Endothelial cell of umbilical vein (primary cell): ENCODE data around the gene SERINC2. TPM values are rescaled to one million over a fixed set of nuclear protein-coding genes. Genes with fewer than 3 reads are reported as not detected.

Experiments
- BruUV-seq: library from RNA; stranded (reverse); fragments of 400-500 nt; replicated peaks from 2 replicates; lab custom pipeline; 2021; lab: Mats Ljungman, UMichigan
- CTCF ChIA-PET: fragments of 300-600, 350-600 bp; sonication (Branson Sonifier 250); formaldehyde crosslinking; loops from one replicate; lab custom pipeline; 2021; ENCODE audit warnings: antibody characterized with exemption, inconsistent platforms; lab: Charles Lee
- POLR2A ChIA-PET: fragments of 300-600, 350-600 bp; sonication (Branson Sonifier 250); formaldehyde crosslinking; loops from one replicate; lab custom pipeline; 2021; ENCODE audit warnings: antibody characterized with exemption, inconsistent platforms; lab: Charles Lee
- DNase-seq: peaks from one replicate; pipeline ENCODE4 v3.0.0-alpha.2; 2011; ENCODE audit warnings: low read depth, low spot score
- FAIRE-seq: peaks from 2 replicates; lab custom pipeline; 2011; peaks lifted over from hg19 to GRCh38; lab: Jason Lieb, UNC
- H2AFZ ChIP-seq: 2 replicates; pipeline ENCODE4 v1.6.0; 2012; ENCODE audit warnings: low read depth, low read length, control low read depth, inconsistent platforms
- H3K27ac ChIP-seq: 2 replicates; pipeline ENCODE4 v1.5.1; 2011; ENCODE audit warnings: low read depth, mild to moderate bottlenecking, control low read depth, low read length, moderate library complexity; ENCODE audit not compliant: insufficient read depth
- H3K27me3 ChIP-seq, 2 experiments: 2 replicates each; pipeline versions ENCODE4 v1.6.0 to v1.6.1; 2011; ENCODE audit warnings: low read length in 2 of 2, mixed read lengths in 1 of 2; ENCODE audit not compliant: control insufficient read depth in 2 of 2, insufficient read depth in 2 of 2
- H3K36me3 ChIP-seq, 2 experiments: 2 replicates in 1 of 2; 3 replicates in 1 of 2; pipeline ENCODE4 v1.5.1; 2011; ENCODE audit warnings: low read length in 2 of 2, mild to moderate bottlenecking in 1 of 2, moderate library complexity in 1 of 2; ENCODE audit not compliant: control insufficient read depth in 2 of 2, insufficient read depth in 2 of 2; ENCODE audit errors: extremely low read depth in 1 of 2
- H3K4me1 ChIP-seq: 3 replicates; pipeline ENCODE4 v1.5.1; 2011; ENCODE audit warnings: mild to moderate bottlenecking, low read length; ENCODE audit not compliant: control insufficient read depth, insufficient read depth; ENCODE audit errors: extremely low read depth
- H3K4me2 ChIP-seq: 2 replicates; pipeline ENCODE4 v1.6.1; 2011; ENCODE audit warnings: low read length, control low read depth, mixed read lengths; ENCODE audit not compliant: insufficient read depth
- H3K4me3 ChIP-seq, 3 experiments: fragments of 200-600 bp in 1 of 3; sonication (generic), shearing (Covaris generic) in 1 of 3; replicated peaks in 1 of 3; 2 replicates each; pipeline ENCODE4 v1.5.1; 2011 to 2016; ENCODE audit warnings: control low read depth in 3 of 3, low read length in 3 of 3, mild to moderate bottlenecking in 2 of 3, inconsistent platforms in 1 of 3, low read depth in 1 of 3, moderate library complexity in 1 of 3; ENCODE audit not compliant: insufficient read depth in 1 of 3
- H3K79me2 ChIP-seq: 2 replicates; pipeline ENCODE4 v1.6.0; 2012; ENCODE audit warnings: low read length, inconsistent platforms; ENCODE audit not compliant: control insufficient read depth, insufficient read depth
- H3K9ac ChIP-seq: replicated peaks from 2 replicates; pipeline ENCODE3; 2011; ENCODE audit warnings: low read length, control low read depth; ENCODE audit not compliant: insufficient read depth; ENCODE audit errors: extremely low read depth
- H3K9me1 ChIP-seq: replicated peaks from 3 replicates; pipeline ENCODE4 v1.6.0; 2011; ENCODE audit warnings: mild to moderate bottlenecking, low read length; ENCODE audit not compliant: control insufficient read depth, insufficient read depth; ENCODE audit errors: extremely low read depth
- H3K9me3 ChIP-seq: replicated peaks from 2 replicates; pipeline ENCODE4 v1.5.1; 2012; ENCODE audit warnings: low read length, inconsistent platforms; ENCODE audit not compliant: control insufficient read depth, insufficient read depth
- H4K20me1 ChIP-seq: replicated peaks from 2 replicates; pipeline ENCODE3; 2011; ENCODE audit warnings: mild to moderate bottlenecking, low read length; ENCODE audit not compliant: control insufficient read depth, insufficient read depth; ENCODE audit errors: extremely low read depth
- EZH2 ChIP-seq: IDR thresholded peaks from 2 replicates; pipeline ENCODE4 v1.6.1; 2012; ENCODE audit warnings: borderline replicate concordance, low read depth, mild to moderate bottlenecking, moderate library complexity, low read length, inconsistent platforms; ENCODE audit not compliant: severe bottlenecking
- FOS ChIP-seq: IDR thresholded peaks from 2 replicates; pipeline ENCODE4 v1.6.1; 2011; ENCODE audit warnings: mild to moderate bottlenecking, low read length, moderate library complexity, borderline replicate concordance; ENCODE audit not compliant: insufficient read depth
- GATA2 ChIP-seq: IDR thresholded peaks from 2 replicates; pipeline ENCODE4 v1.7.0; 2011; ENCODE audit warnings: low read depth, mild to moderate bottlenecking, moderate library complexity, mixed read lengths, low read length; ENCODE audit not compliant: insufficient read length, insufficient read depth
- JUN ChIP-seq: IDR thresholded peaks from 2 replicates; pipeline ENCODE4 v1.6.1; 2011; ENCODE audit warnings: borderline replicate concordance, low read depth; ENCODE audit not compliant: insufficient read length, insufficient read depth
- MAX ChIP-seq: IDR thresholded peaks from 2 replicates; pipeline ENCODE4 v1.6.1; 2011; ENCODE audit not compliant: insufficient read depth, insufficient read length
- MYC ChIP-seq: IDR thresholded peaks from one replicate; pipeline ENCODE4 v1.6.1; 2011; ENCODE audit warnings: mild to moderate bottlenecking, low read depth, low read length
- POLR2A ChIP-seq: IDR thresholded peaks from 2 replicates; pipeline ENCODE4 v1.6.1; 2012; ENCODE audit warnings: low read depth, mild to moderate bottlenecking, control low read depth, low read length
- POLR2AphosphoS5 ChIP-seq: IDR thresholded peaks from 2 replicates; pipeline ENCODE4 v1.6.1; 2012; ENCODE audit warnings: low read depth, mild to moderate bottlenecking, control low read depth, low read length, moderate library complexity; ENCODE audit not compliant: insufficient read depth
- dilution Hi-C: fragments of 300-500 bp; cut with MboI; formaldehyde crosslinking; loops from one replicate; pipeline ENCODE4 v1.15.0; 2019; ENCODE audit warnings: low sequenced_read_pairs; ENCODE audit not compliant: extremely low pct_ligation_motif_present
- intact Hi-C: fragments of 100-400 bp; cut with micrococcal nuclease; formaldehyde crosslinking; loops from one replicate; pipeline ENCODE4 v1.10.0; 2022
- polyA plus RNA-seq, 4 experiments: library from polyadenylated mRNA; depleted of rRNA in 3 of 4; stranded (reverse) in 3 of 4; unstranded in 1 of 4; fragments of >200 nt; gene quantifications; 2 replicates each; pipeline versions ENCODE4 v1.2.1 to v1.2.3, GENCODE V29; 2011 to 2012; ENCODE audit warnings: missing spikeins in 1 of 4
- total RNA-seq: library from RNA; stranded (reverse); gene quantifications from 2 replicates; pipeline ENCODE4 v1.2.3, GENCODE V29; 2021
- TF ChIP-seq, protein P1 (sequence below), 2 donors: IDR thresholded peaks; 1 replicate in 1 of 2; 2 replicates in 1 of 2; pipeline ENCODE4 v1.5.1; 2011; ENCODE audit warnings: low read length in 2 of 2, mild to moderate bottlenecking in 2 of 2, moderate library complexity in 2 of 2, control low read depth in 1 of 2, inconsistent platforms in 1 of 2, low read depth in 1 of 2; ENCODE audit not compliant: insufficient read depth in 1 of 2; ENCODE audit errors: extremely low read depth in 1 of 2

The SERINC2 gene
- total and polyA plus RNA-seq, 2 donors (not counting 3 experiments of a cell fraction or from before 2014, with no cell fraction given), result 19.4 to 34.6 TPM

DNA sequence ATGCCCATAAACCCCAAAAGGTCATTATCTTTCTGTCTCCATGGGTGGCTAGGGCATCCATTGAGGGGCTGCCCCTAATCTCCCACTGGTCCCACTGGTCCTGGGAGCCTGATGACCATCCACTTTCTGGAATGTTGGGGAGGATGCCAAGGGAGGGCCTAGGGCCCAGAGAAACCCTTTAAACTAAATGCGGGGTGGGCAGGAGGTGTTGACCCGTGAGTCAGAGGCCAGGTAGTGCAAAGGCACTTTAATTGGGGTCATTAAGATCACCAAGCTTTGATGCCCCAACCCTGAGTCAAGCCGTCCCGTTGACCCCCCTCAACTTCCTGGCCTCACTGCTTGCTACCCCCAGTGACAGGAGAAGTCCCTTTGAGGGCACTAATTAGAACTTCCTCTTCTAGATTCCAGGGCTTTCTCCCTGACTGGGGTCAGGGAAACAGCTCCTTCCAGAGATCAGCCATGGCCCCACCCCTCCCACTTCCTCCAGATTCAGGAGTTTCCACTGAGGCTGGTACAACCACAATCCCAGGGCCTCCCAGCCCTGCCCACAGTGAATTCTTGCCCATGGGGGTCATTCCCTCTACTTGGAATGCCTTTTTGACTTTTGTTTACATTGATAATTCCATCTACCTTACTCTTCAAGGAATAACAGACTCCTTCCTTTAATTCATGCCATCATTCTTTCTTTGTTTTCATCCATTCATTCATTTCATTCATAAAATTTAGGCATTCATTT, 15.5 kb upstream of the SERINC2 start:
- no peaks in the 10 kb centered on the region for H4K20me1 ChIP-seq
- POLR2A ChIA-PET, result no interaction called here
- DNase-seq (no peak), FAIRE-seq (no peak)
- no peaks in the 10 kb centered on the region for H3K36me3 ChIP-seq
- CTCF ChIA-PET, result interaction anchor here (0.7 to 13.9 kb wide), 3 partner anchors 13 to 151 kb away, joined by 3 to 236 read pairs (median 36); partner anchors contain the start of gene SERINC2
- H2AFZ ChIP-seq, result no peak overlapping the region
- no peak overlapping the region for H3K27ac ChIP-seq
- no peaks in the 10 kb centered on the region for H3K9me3 ChIP-seq
- dilution Hi-C loops (no loop called here), intact Hi-C loops (loop anchor here (10.0 kb wide), 3 partner anchors 213 to 387 kb away; partner anchors contain the start of gene HCRTR1)
- peaks cover 5% of the 10 kb centered on the region for H3K4me1 ChIP-seq
- no peaks in the 10 kb centered on the region for H3K27me3 ChIP-seq
- H3K79me2 ChIP-seq, result no peaks in the 10 kb centered on the region
- no peaks in the 10 kb centered on the region for H3K9me1 ChIP-seq
- TF ChIP-seq, protein P1, sequence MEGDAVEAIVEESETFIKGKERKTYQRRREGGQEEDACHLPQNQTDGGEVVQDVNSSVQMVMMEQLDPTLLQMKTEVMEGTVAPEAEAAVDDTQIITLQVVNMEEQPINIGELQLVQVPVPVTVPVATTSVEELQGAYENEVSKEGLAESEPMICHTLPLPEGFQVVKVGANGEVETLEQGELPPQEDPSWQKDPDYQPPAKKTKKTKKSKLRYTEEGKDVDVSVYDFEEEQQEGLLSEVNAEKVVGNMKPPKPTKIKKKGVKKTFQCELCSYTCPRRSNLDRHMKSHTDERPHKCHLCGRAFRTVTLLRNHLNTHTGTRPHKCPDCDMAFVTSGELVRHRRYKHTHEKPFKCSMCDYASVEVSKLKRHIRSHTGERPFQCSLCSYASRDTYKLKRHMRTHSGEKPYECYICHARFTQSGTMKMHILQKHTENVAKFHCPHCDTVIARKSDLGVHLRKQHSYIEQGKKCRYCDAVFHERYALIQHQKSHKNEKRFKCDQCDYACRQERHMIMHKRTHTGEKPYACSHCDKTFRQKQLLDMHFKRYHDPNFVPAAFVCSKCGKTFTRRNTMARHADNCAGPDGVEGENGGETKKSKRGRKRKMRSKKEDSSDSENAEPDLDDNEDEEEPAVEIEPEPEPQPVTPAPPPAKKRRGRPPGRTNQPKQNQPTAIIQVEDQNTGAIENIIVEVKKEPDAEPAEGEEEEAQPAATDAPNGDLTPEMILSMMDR (IDR thresholded peaks at IDR 0.05; ENCODE audit: extremely low read depth in 1 of 2, insufficient read depth in 1 of 2, low read depth in 1 of 2, low read length in 2 of 2), result no peak
- TF ChIP-seq FOS, result no peak
- TF ChIP-seq POLR2AphosphoS5, result no peak
- no peak for TF ChIP-seq GATA2
- no peak for TF ChIP-seq POLR2A
- TF ChIP-seq JUN, result no peak
- TF ChIP-seq EZH2, result no peak
- no peak for TF ChIP-seq MAX
- no peak for TF ChIP-seq MYC
- no peak overlapping the region for H3K4me2 ChIP-seq
- no TSS peak for BruUV-seq
- no peak overlapping the region for H3K9ac ChIP-seq
- H3K4me3 ChIP-seq, result no peak overlapping the region
